ENCODE measurements around the gene NUMA1.
A peak's percentile ranks its signal among the peaks of the same experiment; 100 is the strongest.

NUMA1 gene

GRCh38 chr11:72123117-72123653 is 42.8 kb upstream of the NUMA1 start:
- H3K9me3 ChIP-seq (ENCODE audit: insufficient read depth, low read depth, low read length): peaks cover 10% of the 10 kb centered on the region; the same call in 1 of the 2 replicates
- H3K9ac ChIP-seq (ENCODE audit: low read depth, low read length, poor library complexity, severe bottlenecking): no peak overlapping the region
- H3K27me3 ChIP-seq (ENCODE audit: insufficient read depth, low read length, poor library complexity, severe bottlenecking): no peaks in the 10 kb centered on the region
- no peaks in the 10 kb centered on the region for H3K4me1 ChIP-seq (ENCODE audit: insufficient read depth, low read length, poor library complexity, severe bottlenecking)
- no peaks in the 10 kb centered on the region for H3K9me2 ChIP-seq (replicated peaks; ENCODE audit: low read depth, low read length)
- no peaks in the 10 kb centered on the region for H3F3A ChIP-seq (ENCODE audit: low read depth)
- H2AFZ ChIP-seq (ENCODE audit: low read length): no peak overlapping the region
- H3K79me2 ChIP-seq (ENCODE audit: insufficient read depth, low read length): no peaks in the 10 kb centered on the region
- no peaks in the 10 kb centered on the region for H4K20me1 ChIP-seq (ENCODE audit: insufficient read depth, low read length, poor library complexity, severe bottlenecking)
- no peak for TF ChIP-seq EZH2phosphoT487 (IDR thresholded peaks at IDR 0.05; ENCODE audit: borderline replicate concordance)
- no peaks in the 10 kb centered on the region for H3K36me3 ChIP-seq (ENCODE audit: insufficient read depth, low read length)
- no peak overlapping the region for H3K4me3 ChIP-seq (ENCODE audit: low read length, poor library complexity, severe bottlenecking)
- no peak overlapping the region for H3K4me2 ChIP-seq (ENCODE audit: low read depth, low read length, poor library complexity, severe bottlenecking)

- H3K79me2 ChIP-seq (ENCODE audit: insufficient read depth, low read length): no peaks in the 10 kb centered on the region
- no peak overlapping the region for H3K4me3 ChIP-seq (ENCODE audit: low read length, poor library complexity, severe bottlenecking)
Observed at GRCh38 chr11:72122607-72123006, 42.3 kb upstream of the NUMA1 start.

GRCh38 chr11:72120930-72121329 is 40.6 kb upstream of the NUMA1 start:
- no peaks in the 10 kb centered on the region for H3K36me3 ChIP-seq (ENCODE audit: insufficient read depth, low read length)
- TF ChIP-seq, protein P1, sequence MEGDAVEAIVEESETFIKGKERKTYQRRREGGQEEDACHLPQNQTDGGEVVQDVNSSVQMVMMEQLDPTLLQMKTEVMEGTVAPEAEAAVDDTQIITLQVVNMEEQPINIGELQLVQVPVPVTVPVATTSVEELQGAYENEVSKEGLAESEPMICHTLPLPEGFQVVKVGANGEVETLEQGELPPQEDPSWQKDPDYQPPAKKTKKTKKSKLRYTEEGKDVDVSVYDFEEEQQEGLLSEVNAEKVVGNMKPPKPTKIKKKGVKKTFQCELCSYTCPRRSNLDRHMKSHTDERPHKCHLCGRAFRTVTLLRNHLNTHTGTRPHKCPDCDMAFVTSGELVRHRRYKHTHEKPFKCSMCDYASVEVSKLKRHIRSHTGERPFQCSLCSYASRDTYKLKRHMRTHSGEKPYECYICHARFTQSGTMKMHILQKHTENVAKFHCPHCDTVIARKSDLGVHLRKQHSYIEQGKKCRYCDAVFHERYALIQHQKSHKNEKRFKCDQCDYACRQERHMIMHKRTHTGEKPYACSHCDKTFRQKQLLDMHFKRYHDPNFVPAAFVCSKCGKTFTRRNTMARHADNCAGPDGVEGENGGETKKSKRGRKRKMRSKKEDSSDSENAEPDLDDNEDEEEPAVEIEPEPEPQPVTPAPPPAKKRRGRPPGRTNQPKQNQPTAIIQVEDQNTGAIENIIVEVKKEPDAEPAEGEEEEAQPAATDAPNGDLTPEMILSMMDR (conservative IDR thresholded peaks at IDR 0.05; ENCODE audit: low read length): no peak
- TF ChIP-seq EZH2phosphoT487 (IDR thresholded peaks at IDR 0.05; ENCODE audit: borderline replicate concordance): no peak
- no peaks in the 10 kb centered on the region for H3F3A ChIP-seq (ENCODE audit: low read depth)
- no peaks in the 10 kb centered on the region for H3K4me1 ChIP-seq (ENCODE audit: insufficient read depth, low read length, poor library complexity, severe bottlenecking)
- H2AFZ ChIP-seq (ENCODE audit: low read length): no peak overlapping the region
- no peaks in the 10 kb centered on the region; the same call in 1 of the 2 replicates for H3K9me3 ChIP-seq (ENCODE audit: insufficient read depth, low read depth, low read length)
- H3K9me2 ChIP-seq (replicated peaks; ENCODE audit: low read depth, low read length): no peaks in the 10 kb centered on the region
- H3K27me3 ChIP-seq (ENCODE audit: insufficient read depth, low read length, poor library complexity, severe bottlenecking): peaks cover under 1% of the 10 kb centered on the region
- H3K9ac ChIP-seq (ENCODE audit: low read depth, low read length, poor library complexity, severe bottlenecking): no peak overlapping the region
- no peaks in the 10 kb centered on the region for H4K20me1 ChIP-seq (ENCODE audit: insufficient read depth, low read length, poor library complexity, severe bottlenecking)
- H3K79me2 ChIP-seq (ENCODE audit: insufficient read depth, low read length): no peaks in the 10 kb centered on the region
- no peak overlapping the region for H3K4me2 ChIP-seq (ENCODE audit: low read depth, low read length, poor library complexity, severe bottlenecking)
- no peak overlapping the region for H3K4me3 ChIP-seq (ENCODE audit: low read length, poor library complexity, severe bottlenecking)

More at GRCh38 chr11:72122607-72123006, 42.3 kb upstream of the NUMA1 start:
- Histone ChIP-seq H3F3A (ENCODE audit: low read depth) (no peaks in the 10 kb centered on the region), H3K4me2 (ENCODE audit: low read depth, low read length, poor library complexity, severe bottlenecking) (no peak overlapping the region), H3K9me2 (replicated peaks; ENCODE audit: low read depth, low read length) (no peaks in the 10 kb centered on the region), H2AFZ (ENCODE audit: low read length) (no peak overlapping the region), H3K4me1 (ENCODE audit: insufficient read depth, low read length, poor library complexity, severe bottlenecking) (no peaks in the 10 kb centered on the region), H3K9me3 (ENCODE audit: insufficient read depth, low read depth, low read length) (peaks cover 10% of the 10 kb centered on the region; the same call in 1 of the 2 replicates), H4K20me1 (ENCODE audit: insufficient read depth, low read length, poor library complexity, severe bottlenecking) (no peaks in the 10 kb centered on the region), H3K36me3 (ENCODE audit: insufficient read depth, low read length) (no peaks in the 10 kb centered on the region), H3K27me3 (ENCODE audit: insufficient read depth, low read length, poor library complexity, severe bottlenecking) (no peaks in the 10 kb centered on the region), H3K9ac (ENCODE audit: low read depth, low read length, poor library complexity, severe bottlenecking) (no peak overlapping the region)
- TF ChIP-seq, protein P1 (conservative IDR thresholded peaks at IDR 0.05; ENCODE audit: low read length): no peak
- TF ChIP-seq EZH2phosphoT487 (IDR thresholded peaks at IDR 0.05; ENCODE audit: borderline replicate concordance): no peak

DNA sequence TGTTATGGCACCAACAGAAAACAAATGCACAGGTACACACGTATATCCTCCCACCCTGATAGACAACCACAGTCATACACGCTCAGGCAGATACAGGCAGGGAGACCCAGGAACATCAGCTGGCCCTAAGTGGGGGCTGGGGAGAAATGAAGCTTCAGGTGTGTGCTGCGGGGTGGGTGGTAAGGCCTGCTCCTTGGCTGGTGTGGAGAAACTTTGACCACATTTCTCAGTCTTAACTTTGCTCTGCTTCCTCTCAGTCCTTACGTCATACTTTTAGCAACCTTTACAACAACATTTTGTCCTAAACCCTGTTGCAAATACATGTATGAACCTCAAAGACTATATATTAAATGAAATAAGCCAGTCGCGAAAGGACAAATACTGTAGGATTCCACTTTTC is 38.9 kb upstream of the NUMA1 start:
- Histone ChIP-seq H3F3A (ENCODE audit: low read depth) (no peaks in the 10 kb centered on the region), H3K36me3 (ENCODE audit: insufficient read depth, low read length) (no peaks in the 10 kb centered on the region), H3K27me3 (ENCODE audit: insufficient read depth, low read length, poor library complexity, severe bottlenecking) (peaks cover 15% of the 10 kb centered on the region), H2AFZ (ENCODE audit: low read length) (0 out of 2 replicates have a peak overlapping the region, but pooled peaks have one; percentile 23), H3K4me1 (ENCODE audit: insufficient read depth, low read length, poor library complexity, severe bottlenecking) (no peaks in the 10 kb centered on the region), H3K9me3 (ENCODE audit: insufficient read depth, low read depth, low read length) (no peaks in the 10 kb centered on the region), H4K20me1 (ENCODE audit: insufficient read depth, low read length, poor library complexity, severe bottlenecking) (no peaks in the 10 kb centered on the region), H3K9ac (ENCODE audit: low read depth, low read length, poor library complexity, severe bottlenecking) (no peak overlapping the region), H3K4me2 (ENCODE audit: low read depth, low read length, poor library complexity, severe bottlenecking) (no peak overlapping the region), H3K9me2 (replicated peaks; ENCODE audit: low read depth, low read length) (no peaks in the 10 kb centered on the region), H3K4me3 (ENCODE audit: low read length, poor library complexity, severe bottlenecking) (no peak overlapping the region), H3K79me2 (ENCODE audit: insufficient read depth, low read length) (no peaks in the 10 kb centered on the region)
- TF ChIP-seq EZH2phosphoT487 (IDR thresholded peaks at IDR 0.05; ENCODE audit: borderline replicate concordance): no peak
- TF ChIP-seq, protein P1 (conservative IDR thresholded peaks at IDR 0.05; ENCODE audit: low read length): no peak

All from Loucy (cell line).